OCI-LY3 (cell line): ENCODE data around the gene NPEPPS.

Experiments
- H2AFZ ChIP-seq: fragments of 200-600, 300-600 bp; shearing (Covaris generic); 2 replicates; pipeline ENCODE4 v1.6.0; 2014; ENCODE audit warnings: antibody characterized with exemption, low read depth, low read length
- H3K27ac ChIP-seq: fragments of 200-600, 300-600 bp; sonication (generic); 2 replicates; pipeline ENCODE4 v1.5.1; 2014; ENCODE audit warnings: mild to moderate bottlenecking, low read length, moderate library complexity, mixed read lengths
- H3K27me3 ChIP-seq: fragments of 200-600, 300-600 bp; sonication (generic); 2 replicates; pipeline ENCODE4 v1.6.1; 2014; ENCODE audit warnings: low read depth, low read length, mixed read lengths
- H3K36me3 ChIP-seq: fragments of 200-600, 300-600 bp; sonication (generic); replicated peaks from 2 replicates; pipeline ENCODE3; 2014; ENCODE audit warnings: low read depth, low read length, mixed read lengths
- H3K4me1 ChIP-seq: fragments of 300-600, 200-600 bp; sonication (generic); 2 replicates; pipeline ENCODE4 v1.6.1; 2014; ENCODE audit warnings: low read length, mixed read lengths
- H3K4me2 ChIP-seq: fragments of 200-600, 300-600 bp; sonication (generic); 2 replicates; pipeline ENCODE4 v1.6.1; 2014; ENCODE audit warnings: low read length, mixed read lengths
- H3K4me3 ChIP-seq: fragments of 300-600, 200-600 bp; sonication (generic); 2 replicates; pipeline ENCODE4 v1.5.1; 2014; ENCODE audit warnings: antibody characterized with exemption, mild to moderate bottlenecking, low read length, moderate library complexity
- H3K79me2 ChIP-seq: fragments of 300-600, 200-600 bp; shearing (Covaris generic); 2 replicates; pipeline ENCODE4 v1.6.1; 2014; ENCODE audit warnings: mild to moderate bottlenecking, low read length, mixed read lengths
- H3K9ac ChIP-seq: fragments of 300-600, 200-600 bp; shearing (Covaris generic); 2 replicates; pipeline ENCODE4 v1.6.0; 2014; ENCODE audit warnings: mild to moderate bottlenecking, low read length, moderate library complexity
- H3K9me3 ChIP-seq: fragments of 200-600, 300-600 bp; shearing (Covaris generic); 2 replicates; pipeline ENCODE4 v1.6.1; 2014; ENCODE audit warnings: low read length, mixed read lengths; ENCODE audit not compliant: insufficient read depth
- H4K20me1 ChIP-seq: fragments of 200-600, 300-600 bp; sonication (generic); 2 replicates; pipeline ENCODE4 v1.6.1; 2016; ENCODE audit warnings: low read length, mixed read lengths; ENCODE audit not compliant: insufficient read depth
- EZH2phosphoT487 ChIP-seq: fragments of 200-600 bp; shearing (Covaris generic); IDR thresholded peaks from 2 replicates; pipeline ENCODE4 v1.6.1; 2018; ENCODE audit warnings: antibody characterized with exemption, mixed run types, low read depth
- TF ChIP-seq, protein P1 (sequence below): fragments of 200-600, 300-600 bp; sonication (generic); IDR thresholded peaks from 2 replicates; pipeline ENCODE4 v1.5.1; 2014; ENCODE audit warnings: antibody characterized with exemption, low read length, low read depth

Gene NPEPPS

DNA sequence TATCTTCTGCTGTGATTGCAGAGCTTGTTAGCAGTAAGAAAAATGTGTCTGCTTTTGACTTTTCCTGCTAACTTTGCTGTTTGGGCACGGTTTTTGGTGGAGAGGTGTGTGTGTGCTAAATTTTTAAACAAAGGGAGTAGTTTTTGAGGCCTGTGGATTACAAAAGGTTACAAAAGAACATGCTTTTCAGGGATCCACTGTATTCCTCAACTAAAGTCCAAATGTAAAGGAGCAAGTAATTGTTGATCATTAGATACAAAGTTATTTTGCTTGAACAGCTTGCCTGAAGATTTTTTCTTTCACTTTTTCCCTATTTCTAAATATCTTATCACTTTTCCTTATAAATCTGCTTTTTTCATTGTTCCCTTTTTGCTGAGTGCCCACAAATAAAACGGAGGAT is 120.8 kb downstream of the NPEPPS start:
- no peak for TF ChIP-seq EZH2phosphoT487
- TF ChIP-seq, protein P1, sequence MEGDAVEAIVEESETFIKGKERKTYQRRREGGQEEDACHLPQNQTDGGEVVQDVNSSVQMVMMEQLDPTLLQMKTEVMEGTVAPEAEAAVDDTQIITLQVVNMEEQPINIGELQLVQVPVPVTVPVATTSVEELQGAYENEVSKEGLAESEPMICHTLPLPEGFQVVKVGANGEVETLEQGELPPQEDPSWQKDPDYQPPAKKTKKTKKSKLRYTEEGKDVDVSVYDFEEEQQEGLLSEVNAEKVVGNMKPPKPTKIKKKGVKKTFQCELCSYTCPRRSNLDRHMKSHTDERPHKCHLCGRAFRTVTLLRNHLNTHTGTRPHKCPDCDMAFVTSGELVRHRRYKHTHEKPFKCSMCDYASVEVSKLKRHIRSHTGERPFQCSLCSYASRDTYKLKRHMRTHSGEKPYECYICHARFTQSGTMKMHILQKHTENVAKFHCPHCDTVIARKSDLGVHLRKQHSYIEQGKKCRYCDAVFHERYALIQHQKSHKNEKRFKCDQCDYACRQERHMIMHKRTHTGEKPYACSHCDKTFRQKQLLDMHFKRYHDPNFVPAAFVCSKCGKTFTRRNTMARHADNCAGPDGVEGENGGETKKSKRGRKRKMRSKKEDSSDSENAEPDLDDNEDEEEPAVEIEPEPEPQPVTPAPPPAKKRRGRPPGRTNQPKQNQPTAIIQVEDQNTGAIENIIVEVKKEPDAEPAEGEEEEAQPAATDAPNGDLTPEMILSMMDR = no peak
- peak overlapping the region; percentile 73; the same call in 1 of the 2 replicates for H3K27ac ChIP-seq
- peaks cover 15% of the 10 kb centered on the region for H4K20me1 ChIP-seq
- H3K4me3 ChIP-seq = peak overlapping the region; percentile 88
- H3K4me2 ChIP-seq = peak overlapping the region; percentile 84
- peaks cover 36% of the 10 kb centered on the region for H3K4me1 ChIP-seq
- H3K9me3 ChIP-seq = no peaks in the 10 kb centered on the region
- H3K27me3 ChIP-seq = no peaks in the 10 kb centered on the region
- peaks cover 75% of the 10 kb centered on the region for H3K79me2 ChIP-seq
- peaks cover 49% of the 10 kb centered on the region for H3K36me3 ChIP-seq
- H3K9ac ChIP-seq = peak overlapping the region; percentile 95
- no peak overlapping the region for H2AFZ ChIP-seq

DNA sequence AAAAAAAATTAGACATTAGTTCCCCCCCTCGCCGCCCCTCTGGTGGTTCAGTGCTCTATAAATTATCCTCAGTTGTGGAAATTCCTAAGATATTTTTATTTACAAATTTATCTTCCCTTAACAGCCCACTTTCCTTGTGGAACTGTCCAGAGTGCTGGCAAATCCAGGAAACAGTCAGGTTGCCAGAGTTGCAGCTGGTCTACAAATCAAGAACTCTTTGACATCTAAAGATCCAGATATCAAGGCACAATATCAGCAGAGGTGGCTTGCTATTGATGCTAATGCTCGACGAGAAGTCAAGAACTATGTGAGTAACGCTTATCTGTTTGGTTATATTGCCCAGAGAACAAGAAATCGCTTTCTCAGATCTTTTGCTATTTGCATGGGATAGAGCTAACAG is 121.7 kb downstream of the NPEPPS start:
- no peak overlapping the region for H2AFZ ChIP-seq
- no peak overlapping the region for H3K4me2 ChIP-seq
- no peak overlapping the region for H3K4me3 ChIP-seq
- H3K36me3 ChIP-seq = peaks cover 58% of the 10 kb centered on the region
- TF ChIP-seq EZH2phosphoT487 = no peak
- TF ChIP-seq, protein P1 = no peak
- peaks cover 19% of the 10 kb centered on the region for H4K20me1 ChIP-seq
- no peaks in the 10 kb centered on the region for H3K27me3 ChIP-seq
- H3K9ac ChIP-seq = no peak overlapping the region
- no peak overlapping the region for H3K27ac ChIP-seq
- H3K79me2 ChIP-seq = peaks cover 83% of the 10 kb centered on the region
- peaks cover 40% of the 10 kb centered on the region for H3K4me1 ChIP-seq
- H3K9me3 ChIP-seq = no peaks in the 10 kb centered on the region

DNA sequence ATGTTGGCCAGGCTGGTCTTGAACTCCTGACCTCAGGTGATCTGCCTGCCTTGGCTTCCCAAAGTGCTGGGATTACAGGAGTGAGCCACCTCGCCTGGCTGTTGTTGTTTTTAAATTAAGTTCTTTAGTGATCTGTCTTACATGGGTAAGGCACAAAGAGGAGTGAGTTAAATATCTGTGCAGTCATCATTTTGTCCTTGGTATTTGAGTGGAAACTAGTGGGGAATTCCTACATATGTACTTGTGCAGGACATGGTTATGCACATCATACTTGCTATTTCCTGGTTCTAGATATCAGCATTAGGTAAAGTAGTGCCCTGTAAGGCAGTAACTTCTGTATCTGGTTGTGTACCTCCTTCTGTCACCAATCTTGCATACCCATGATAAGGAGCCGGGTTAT is 122.5 kb downstream of the NPEPPS start:
- Histone ChIP-seq H3K36me3 (peaks cover 67% of the 10 kb centered on the region), H3K4me3 (no peak overlapping the region), H4K20me1 (peaks cover 20% of the 10 kb centered on the region), H2AFZ (no peak overlapping the region), H3K9ac (no peak overlapping the region), H3K79me2 (peaks cover 89% of the 10 kb centered on the region), H3K27ac (no peak overlapping the region), H3K9me3 (no peaks in the 10 kb centered on the region), H3K27me3 (no peaks in the 10 kb centered on the region), H3K4me1 (peaks cover 41% of the 10 kb centered on the region), H3K4me2 (no peak overlapping the region)
- no peak for TF ChIP-seq EZH2phosphoT487
- TF ChIP-seq, protein P1 = no peak

DNA sequence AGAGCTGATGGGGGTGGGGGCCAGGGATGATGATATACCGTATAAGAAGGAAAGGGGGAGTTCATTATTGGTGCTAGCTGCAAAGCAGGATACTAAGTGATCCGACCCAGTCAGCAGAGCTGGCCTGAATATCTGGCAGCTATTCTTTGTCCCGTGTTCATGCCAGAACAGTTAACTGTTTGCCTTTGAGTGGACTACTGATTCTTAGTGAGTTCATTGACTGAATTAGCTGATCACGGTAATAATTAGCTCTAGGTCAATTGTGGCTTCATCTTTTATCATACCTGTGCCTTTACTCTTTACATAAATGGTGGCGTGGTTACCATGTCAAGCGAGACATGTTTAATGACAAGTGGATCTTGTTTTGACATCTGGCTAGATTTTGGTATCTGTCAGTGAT is 124.1 kb downstream of the NPEPPS start:
- Histone ChIP-seq H3K9me3 (no peaks in the 10 kb centered on the region), H3K79me2 (peaks cover 90% of the 10 kb centered on the region), H3K4me2 (no peak overlapping the region), H3K9ac (no peak overlapping the region), H2AFZ (no peak overlapping the region), H4K20me1 (peaks cover 20% of the 10 kb centered on the region), H3K4me1 (peaks cover 50% of the 10 kb centered on the region), H3K4me3 (no peak overlapping the region), H3K27me3 (no peaks in the 10 kb centered on the region), H3K36me3 (peaks cover 73% of the 10 kb centered on the region), H3K27ac (no peak overlapping the region)
- TF ChIP-seq, protein P1 = no peak
- no peak for TF ChIP-seq EZH2phosphoT487
